Cardiac septum (tissue), 1 donor: ENCODE data around the gene PSAT1. TPM values are rescaled to one million over a fixed set of nuclear protein-coding genes. Genes with fewer than 3 reads are reported as not detected.

Experiments
- DNase-seq: peaks from one replicate; pipeline ENCODE4 v3.0.0-alpha.2; 2020; ENCODE audit warnings: low spot score
- intact Hi-C: fragments of 100-400 bp; cut with DNase I; formaldehyde crosslinking; loops from one replicate; pipeline ENCODE4 v1.14.0; 2022
- total RNA-seq: library from RNA; stranded (reverse); fragmentation: NEBNext Ultra II Directional; extraction: Animal tissue kit (Norgen Biotek cat#: 25700); gene quantifications from one replicate; pipeline ENCODE4 v1.2.1, GENCODE V29; 2021
- donor health status: DM: no; HTN: no; CAD: no.

The PSAT1 gene
- total RNA-seq, 1 donor from 2014 or later: 0.73 TPM

- intact Hi-C loops: no loop called here
- DNase-seq: no peak
Measured at GRCh38 chr9:78291240-78291925, 5.5 kb upstream of the PSAT1 start.

GRCh38 chr9:78292026-78292425, 4.9 kb upstream of the PSAT1 start:
- no peak for DNase-seq
- intact Hi-C loops: no loop called here

- intact Hi-C loops: no loop called here
- no peak for DNase-seq
Measured at GRCh38 chr9:78292716-78293497, 4.0 kb upstream of the PSAT1 start.

GRCh38 chr9:78294290-78295176, 2.4 kb upstream of the PSAT1 start:
- no peak for DNase-seq
- intact Hi-C loops: no loop called here

- intact Hi-C loops: no loop called here
- DNase-seq: no peak
Measured at GRCh38 chr9:78295177-78295575, 1.7 kb upstream of the PSAT1 start.

- intact Hi-C loops: no loop called here
- no peak for DNase-seq
Measured at GRCh38 chr9:78295731-78296130, 1.2 kb upstream of the PSAT1 start.

- no peak for DNase-seq
- intact Hi-C loops: no loop called here
Measured at GRCh38 chr9:78296201-78296892, 578 bp upstream of the PSAT1 start.

GRCh38 chr9:78297672-78297961, 692 bp downstream of the PSAT1 start:
- intact Hi-C loops: no loop called here
- no peak for DNase-seq

- no peak for DNase-seq
- intact Hi-C loops: no loop called here
Measured at GRCh38 chr9:78298046-78298765, 1.3 kb downstream of the PSAT1 start.

GRCh38 chr9:78300209-78300608, 3.3 kb downstream of the PSAT1 start:
- no peak for DNase-seq

GRCh38 chr9:78301466-78301865, 4.5 kb downstream of the PSAT1 start:
- no peak for DNase-seq
- intact Hi-C loops: no loop called here

More at GRCh38 chr9:78300209-78300608, 3.3 kb downstream of the PSAT1 start:
- intact Hi-C loops: no loop called here

- DNase-seq: no peak
- intact Hi-C loops: no loop called here
Measured at GRCh38 chr9:78303377-78304062, 6.6 kb downstream of the PSAT1 start.

- intact Hi-C loops: no loop called here
- DNase-seq: no peak
Measured at GRCh38 chr9:78304357-78304756, 7.4 kb downstream of the PSAT1 start.

GRCh38 chr9:78306222-78307076, 9.5 kb downstream of the PSAT1 start:
- no peak for DNase-seq
- intact Hi-C loops: no loop called here

- intact Hi-C loops: no loop called here
- no peak for DNase-seq
Measured at GRCh38 chr9:78307360-78307759, 10.4 kb downstream of the PSAT1 start.

GRCh38 chr9:78309066-78309465, 12.1 kb downstream of the PSAT1 start:
- no peak for DNase-seq
- intact Hi-C loops: no loop called here

GRCh38 chr9:78311075-78311474, 14.2 kb downstream of the PSAT1 start:
- intact Hi-C loops: no loop called here
- DNase-seq: no peak
